ENCODE data around the gene FGF11.

GRCh38 chr17:7408863-7409262 lies 30.4 kb upstream of the FGF11 start:
- no peak for TF ChIP-seq CTCF (IDR thresholded peaks at IDR 0.05)
- TF ChIP-seq POLR2A (IDR thresholded peaks at IDR 0.05) = no peak
